HepG2 (cell line): ENCODE data around the gene OR6S1. TPM values are rescaled to one million over a fixed set of nuclear protein-coding genes. Genes with fewer than 3 reads are reported as not detected.
A peak's percentile ranks its signal among the peaks of the same experiment; 100 is the strongest.

Experiments
- CAMTA2 ChIP-seq: sonication (generic); formaldehyde crosslinking; IDR thresholded peaks from 2 replicates; pipeline ENCODE4 v1.4.0; 2020; ENCODE audit warnings: mild to moderate bottlenecking, missing genetic modification reagents, borderline replicate concordance
- FIP1L1 ChIP-seq: fragments of 200-400 bp; formaldehyde crosslinking; IDR thresholded peaks from 2 replicates; pipeline ENCODE4 v1.6.1; 2018; ENCODE audit warnings: low read depth, mild to moderate bottlenecking, low read length, moderate library complexity, borderline replicate concordance; ENCODE audit not compliant: insufficient read depth
- JDP2 ChIP-seq: sonication (generic); formaldehyde crosslinking; IDR thresholded peaks from 2 replicates; pipeline ENCODE4 v1.8.1; 2022; ENCODE audit warnings: missing genetic modification reagents, borderline replicate concordance
- KDM3A ChIP-seq: IDR thresholded peaks from 2 replicates; pipeline ENCODE4 v1.6.1; 2018; ENCODE audit warnings: low read depth, missing compliant biosample characterization
- KLF6 ChIP-seq: IDR thresholded peaks from 2 replicates; pipeline ENCODE4 v1.8.0; 2016; ENCODE audit warnings: missing biosample characterization, missing genetic modification reagents
- MTF1 ChIP-seq: sonication (generic); formaldehyde crosslinking; IDR thresholded peaks from 2 replicates; pipeline ENCODE4 v1.5.0; 2020; ENCODE audit warnings: missing genetic modification reagents
- PHF5A ChIP-seq: IDR thresholded peaks from one replicate; pipeline ENCODE4 v1.6.1; 2018; ENCODE audit warnings: low read depth, missing genetic modification reagents; ENCODE audit not compliant: unreplicated experiment
- RFX5 ChIP-seq: IDR thresholded peaks from 2 replicates; pipeline ENCODE4 v1.6.1; 2011; ENCODE audit warnings: low read depth, low read length, improper control_type of control experiment
- SIX4 ChIP-seq: sonication (generic); formaldehyde crosslinking; IDR thresholded peaks from 2 replicates; pipeline ENCODE4 v1.4.0; 2020; ENCODE audit warnings: missing genetic modification reagents
- SPEN ChIP-seq: sonication (generic); formaldehyde crosslinking; IDR thresholded peaks from 2 replicates; pipeline ENCODE4 v1.5.1; 2020; ENCODE audit warnings: low read depth, mild to moderate bottlenecking, missing genetic modification reagents
- TBL1XR1 ChIP-seq: fragments of 150-350 bp; IDR thresholded peaks from 2 replicates; pipeline ENCODE4 v1.6.1; 2014; ENCODE audit warnings: borderline replicate concordance, low read length; ENCODE audit not compliant: partially characterized antibody
- ZFP36 ChIP-seq: fragments of 150-350 bp; IDR thresholded peaks from 2 replicates; pipeline ENCODE4 v1.6.1; 2018; ENCODE audit warnings: borderline replicate concordance, low read length, low read depth; ENCODE audit not compliant: partially characterized antibody
- ZNF143 ChIP-seq: sonication (generic); formaldehyde crosslinking; IDR thresholded peaks from 2 replicates; pipeline ENCODE4 v1.4.0; 2020; ENCODE audit warnings: missing genetic modification reagents
- ZNF205 ChIP-seq: IDR thresholded peaks from 2 replicates; pipeline ENCODE4 v1.6.1; 2018; ENCODE audit warnings: missing biosample characterization, missing genetic modification reagents
- ZNF232 ChIP-seq: sonication (generic); formaldehyde crosslinking; IDR thresholded peaks from 2 replicates; pipeline ENCODE4 v1.4.0; 2020; ENCODE audit warnings: missing genetic modification reagents, borderline replicate concordance
- ZNF33A ChIP-seq: sonication (generic); formaldehyde crosslinking; IDR thresholded peaks from 2 replicates; pipeline ENCODE4 v1.5.1; 2020; ENCODE audit warnings: missing genetic modification reagents, mild to moderate bottlenecking, moderate library complexity, borderline replicate concordance
- ZNF589 ChIP-seq: sonication (generic); formaldehyde crosslinking; conservative IDR thresholded peaks from 2 replicates; pipeline ENCODE4 v1.8.0; 2022; ENCODE audit warnings: mild to moderate bottlenecking, moderate library complexity, missing genetic modification reagents
- ZNF652 ChIP-seq: IDR thresholded peaks from 2 replicates; pipeline ENCODE4 v1.6.1; 2016; ENCODE audit warnings: low read depth, borderline replicate concordance
- ZSCAN30 ChIP-seq: sonication (generic); formaldehyde crosslinking; IDR thresholded peaks from 2 replicates; pipeline ENCODE4 v1.5.0; 2020; ENCODE audit warnings: mild to moderate bottlenecking, missing genetic modification reagents
- polyA plus RNA-seq, 8 experiments: library from polyadenylated mRNA; depleted of rRNA in 3 of 8; stranded (reverse) in 7 of 8; unstranded in 1 of 8; fragments of >200 nt; fragmentation: Illumina TruSeq in 4 of 8; extraction: Trizol in 4 of 8; gene quantifications; 2 replicates each; pipeline versions ENCODE4 v1.2.1 to v1.2.3, GENCODE V29; 2011 to 2016; ENCODE audit warnings: low read depth in 4 of 8, missing spikeins in 1 of 8, mixed read lengths in 1 of 8; ENCODE audit not compliant: insufficient read depth in 1 of 8
- total RNA-seq, 5 experiments: library from RNA; depleted of rRNA; stranded (reverse); fragments of >200 nt; fragmentation: Illumina TruSeq; extraction: Trizol; gene quantifications; 2 replicates each; pipeline ENCODE4 v1.2.3, GENCODE V29; 2016; ENCODE audit warnings: low read depth in 1 of 5
- TF ChIP-seq, protein P1 (sequence below): IDR thresholded peaks from 2 replicates; pipeline ENCODE4 v1.6.1; 2016; ENCODE audit warnings: mild to moderate bottlenecking
- TF ChIP-seq, protein P2 (sequence below): sonication (generic); formaldehyde crosslinking; IDR thresholded peaks from 2 replicates; pipeline ENCODE4 v1.4.0; 2020; ENCODE audit warnings: low read depth, mild to moderate bottlenecking, missing genetic modification reagents
- TF ChIP-seq, protein P3 (sequence below), 2 experiments: sonication (generic) in 1 of 2; formaldehyde crosslinking in 1 of 2; IDR thresholded peaks; 2 replicates each; pipeline versions ENCODE4 v1.4.0 to v1.6.1; 2018 to 2020; ENCODE audit warnings: missing genetic modification reagents in 2 of 2, borderline replicate concordance in 1 of 2, low read depth in 1 of 2, mild to moderate bottlenecking in 1 of 2, missing biosample characterization in 1 of 2
- TF ChIP-seq, protein P4 (sequence below): sonication (generic); formaldehyde crosslinking; IDR thresholded peaks from 2 replicates; pipeline ENCODE4 v1.4.0; 2020; ENCODE audit warnings: missing genetic modification reagents
- TF ChIP-seq, protein P5 (sequence below): sonication (generic); formaldehyde crosslinking; IDR thresholded peaks from 2 replicates; pipeline ENCODE4 v1.5.0; 2020; ENCODE audit warnings: missing genetic modification reagents

The OR6S1 gene
- total and polyA plus RNA-seq, 2 of the 13 experiments (the other 11 are each of a cell fraction or from before 2014, with no cell fraction given) = 0.09 TPM; not detected in 1

DNA sequence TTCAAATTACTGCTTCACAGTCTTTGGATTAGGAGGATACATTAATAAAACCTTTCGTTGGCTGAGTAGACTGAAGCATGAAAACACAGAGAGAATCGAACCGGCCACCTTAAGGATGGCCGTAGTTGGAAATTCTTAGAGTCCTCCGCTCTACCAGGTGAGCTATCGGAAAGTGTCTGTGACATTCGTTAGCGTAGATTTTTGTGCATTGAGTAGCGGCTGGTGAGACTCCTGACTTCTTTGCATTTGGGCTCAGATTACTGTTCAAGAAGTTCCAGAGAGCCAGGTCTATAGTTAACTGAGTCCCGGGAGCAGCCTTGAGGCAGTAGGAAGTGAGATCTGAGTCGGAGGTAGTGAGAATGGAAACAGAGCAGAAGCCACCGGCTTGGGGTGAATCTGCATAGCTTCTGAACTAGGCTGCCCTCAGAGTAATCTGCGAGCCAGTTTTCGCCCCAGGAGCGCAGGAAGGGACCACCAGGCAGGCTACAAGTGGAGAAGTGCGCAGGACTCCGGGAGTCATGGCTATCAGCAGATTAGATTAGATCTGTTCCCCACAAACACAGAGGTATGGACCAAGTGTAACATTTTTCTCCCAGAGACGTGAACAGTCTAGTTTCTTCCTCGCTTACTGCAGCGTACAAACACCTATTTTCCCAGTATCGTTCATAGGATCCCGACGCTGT, 11.0 kb downstream of the OR6S1 start (continued):
- TF ChIP-seq, protein P1, sequence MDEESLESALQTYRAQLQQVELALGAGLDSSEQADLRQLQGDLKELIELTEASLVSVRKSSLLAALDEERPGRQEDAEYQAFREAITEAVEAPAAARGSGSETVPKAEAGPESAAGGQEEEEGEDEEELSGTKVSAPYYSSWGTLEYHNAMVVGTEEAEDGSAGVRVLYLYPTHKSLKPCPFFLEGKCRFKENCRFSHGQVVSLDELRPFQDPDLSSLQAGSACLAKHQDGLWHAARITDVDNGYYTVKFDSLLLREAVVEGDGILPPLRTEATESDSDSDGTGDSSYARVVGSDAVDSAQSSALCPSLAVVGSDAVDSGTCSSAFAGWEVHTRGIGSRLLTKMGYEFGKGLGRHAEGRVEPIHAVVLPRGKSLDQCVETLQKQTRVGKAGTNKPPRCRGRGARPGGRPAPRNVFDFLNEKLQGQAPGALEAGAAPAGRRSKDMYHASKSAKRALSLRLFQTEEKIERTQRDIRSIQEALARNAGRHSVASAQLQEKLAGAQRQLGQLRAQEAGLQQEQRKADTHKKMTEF = 0 out of 2 replicates have a peak, but pooled peaks have one; percentile 53
- TF ChIP-seq, protein P2, sequence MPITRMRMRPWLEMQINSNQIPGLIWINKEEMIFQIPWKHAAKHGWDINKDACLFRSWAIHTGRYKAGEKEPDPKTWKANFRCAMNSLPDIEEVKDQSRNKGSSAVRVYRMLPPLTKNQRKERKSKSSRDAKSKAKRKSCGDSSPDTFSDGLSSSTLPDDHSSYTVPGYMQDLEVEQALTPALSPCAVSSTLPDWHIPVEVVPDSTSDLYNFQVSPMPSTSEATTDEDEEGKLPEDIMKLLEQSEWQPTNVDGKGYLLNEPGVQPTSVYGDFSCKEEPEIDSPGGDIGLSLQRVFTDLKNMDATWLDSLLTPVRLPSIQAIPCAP (CRISPR knock-in tag) = no peak
- TF ChIP-seq ZNF33A (CRISPR knock-in tag) (no peak), ZNF652 (CRISPR knock-in tag) (peak; percentile 51; the same call in 1 of the 2 replicates), SPEN (no peak), ZSCAN30 (no peak), KLF6 (no peak), SIX4 (no peak), JDP2 (CRISPR knock-in tag) (no peak), MTF1 (no peak), RFX5 (no peak), KDM3A (CRISPR knock-in tag) (no peak), TBL1XR1 (no peak), ZNF232 (no peak), ZFP36 (peak; percentile 40), ZNF143 (peak; percentile 46; the same call in 1 of the 2 replicates), CAMTA2 (CRISPR knock-in tag) (no peak), PHF5A (CRISPR knock-in tag) (no peak), ZNF205 (CRISPR knock-in tag) (peak; percentile 59; the same call in 1 of the 2 replicates), FIP1L1 (no peak), ZNF589 (CRISPR knock-in tag) (0 out of 2 replicates have a peak, but pooled peaks have one; percentile 33)
- TF ChIP-seq, protein P3, sequence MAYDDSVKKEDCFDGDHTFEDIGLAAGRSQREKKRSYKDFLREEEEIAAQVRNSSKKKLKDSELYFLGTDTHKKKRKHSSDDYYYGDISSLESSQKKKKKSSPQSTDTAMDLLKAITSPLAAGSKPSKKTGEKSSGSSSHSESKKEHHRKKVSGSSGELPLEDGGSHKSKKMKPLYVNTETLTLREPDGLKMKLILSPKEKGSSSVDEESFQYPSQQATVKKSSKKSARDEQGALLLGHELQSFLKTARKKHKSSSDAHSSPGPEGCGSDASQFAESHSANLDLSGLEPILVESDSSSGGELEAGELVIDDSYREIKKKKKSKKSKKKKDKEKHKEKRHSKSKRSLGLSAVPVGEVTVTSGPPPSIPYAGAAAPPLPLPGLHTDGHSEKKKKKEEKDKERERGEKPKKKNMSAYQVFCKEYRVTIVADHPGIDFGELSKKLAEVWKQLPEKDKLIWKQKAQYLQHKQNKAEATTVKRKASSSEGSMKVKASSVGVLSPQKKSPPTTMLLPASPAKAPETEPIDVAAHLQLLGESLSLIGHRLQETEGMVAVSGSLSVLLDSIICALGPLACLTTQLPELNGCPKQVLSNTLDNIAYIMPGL (CRISPR knock-in tag; IDR thresholded peaks at IDR 0.05; ENCODE audit: borderline replicate concordance in 1 of 2, low read depth in 1 of 2) = peak; percentile 96 to 99
- TF ChIP-seq, protein P4, sequence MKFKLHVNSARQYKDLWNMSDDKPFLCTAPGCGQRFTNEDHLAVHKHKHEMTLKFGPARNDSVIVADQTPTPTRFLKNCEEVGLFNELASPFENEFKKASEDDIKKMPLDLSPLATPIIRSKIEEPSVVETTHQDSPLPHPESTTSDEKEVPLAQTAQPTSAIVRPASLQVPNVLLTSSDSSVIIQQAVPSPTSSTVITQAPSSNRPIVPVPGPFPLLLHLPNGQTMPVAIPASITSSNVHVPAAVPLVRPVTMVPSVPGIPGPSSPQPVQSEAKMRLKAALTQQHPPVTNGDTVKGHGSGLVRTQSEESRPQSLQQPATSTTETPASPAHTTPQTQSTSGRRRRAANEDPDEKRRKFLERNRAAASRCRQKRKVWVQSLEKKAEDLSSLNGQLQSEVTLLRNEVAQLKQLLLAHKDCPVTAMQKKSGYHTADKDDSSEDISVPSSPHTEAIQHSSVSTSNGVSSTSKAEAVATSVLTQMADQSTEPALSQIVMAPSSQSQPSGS (CRISPR knock-in tag) = no peak
- TF ChIP-seq, protein P5, sequence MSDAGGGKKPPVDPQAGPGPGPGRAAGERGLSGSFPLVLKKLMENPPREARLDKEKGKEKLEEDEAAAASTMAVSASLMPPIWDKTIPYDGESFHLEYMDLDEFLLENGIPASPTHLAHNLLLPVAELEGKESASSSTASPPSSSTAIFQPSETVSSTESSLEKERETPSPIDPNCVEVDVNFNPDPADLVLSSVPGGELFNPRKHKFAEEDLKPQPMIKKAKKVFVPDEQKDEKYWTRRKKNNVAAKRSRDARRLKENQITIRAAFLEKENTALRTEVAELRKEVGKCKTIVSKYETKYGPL = no peak
